GM21786 (cell line): Measurements from ENCODE around the gene CTNNA1.

Source experiments
- ATAC-seq: cut with Tn5 transposase; IDR thresholded peaks from one replicate; pipeline ENCODE4 v1.9.1; 2021; ENCODE audit not compliant: unreplicated experiment

CTNNA1 gene

GRCh38 chr5:138927979-138928378, 174.8 kb downstream of the CTNNA1 start:
- ATAC-seq = no peak

GRCh38 chr5:138929571-138929955, 176.3 kb downstream of the CTNNA1 start:
- ATAC-seq = no peak

GRCh38 chr5:138930371-138931097, 177.3 kb downstream of the CTNNA1 start:
- ATAC-seq = no peak

GRCh38 chr5:138932171-138932810, 179.1 kb downstream of the CTNNA1 start:
- no peak for ATAC-seq

- no peak for ATAC-seq
Observed at GRCh38 chr5:138933522-138934290, 180.5 kb downstream of the CTNNA1 start.

- no peak for ATAC-seq
Observed at GRCh38 chr5:138934971-138935370, 181.7 kb downstream of the CTNNA1 start.

GRCh38 chr5:138935466-138935865, 182.2 kb downstream of the CTNNA1 start:
- no peak for ATAC-seq

GRCh38 chr5:138936225-138936967, 183.2 kb downstream of the CTNNA1 start:
- no peak for ATAC-seq

GRCh38 chr5:138936968-138937345, 183.7 kb downstream of the CTNNA1 start:
- no peak for ATAC-seq

GRCh38 chr5:138937392-138938387, 184.5 kb downstream of the CTNNA1 start:
- no peak for ATAC-seq

GRCh38 chr5:138938526-138938925, 185.3 kb downstream of the CTNNA1 start:
- ATAC-seq = no peak

- no peak for ATAC-seq
Observed at GRCh38 chr5:138942066-138942465, 188.8 kb downstream of the CTNNA1 start.

GRCh38 chr5:138942861-138943260, 189.6 kb downstream of the CTNNA1 start:
- ATAC-seq = no peak

- ATAC-seq = no peak
Observed at GRCh38 chr5:138943599-138944173, 190.5 kb downstream of the CTNNA1 start.

GRCh38 chr5:138944527-138945322, 191.5 kb downstream of the CTNNA1 start:
- no peak for ATAC-seq

GRCh38 chr5:138945421-138946240, 192.4 kb downstream of the CTNNA1 start:
- ATAC-seq = no peak

GRCh38 chr5:138946241-138946623, 193.0 kb downstream of the CTNNA1 start:
- ATAC-seq = no peak
